Calu3 (cell line): ENCODE results near the gene CLNK. TPM values are rescaled to one million over a fixed set of nuclear protein-coding genes. Genes with fewer than 3 reads are reported as not detected.

Experiments used
- BruUV-seq: library from RNA; stranded (reverse); fragments of 400-500 nt; replicated peaks from 2 replicates; lab custom pipeline; 2021; lab: Mats Ljungman, UMichigan
- CTCF ChIA-PET: fragments of 300-600 bp; sonication (Branson Sonifier 250); formaldehyde crosslinking; loops from one replicate; lab custom pipeline; 2022; ENCODE audit warnings: antibody characterized with exemption; lab: Charles Lee
- DNase-seq: peaks from one replicate; pipeline ENCODE4 v3.0.0; 2022
- H3K27ac Mint-ChIP-seq: one replicate; pipeline ENCODE4 v1.8.0; 2022; ENCODE audit warnings: mixed read lengths; ENCODE audit not compliant: unreplicated experiment
- H3K27me3 Mint-ChIP-seq: one replicate; pipeline ENCODE4 v1.8.0; 2022; ENCODE audit warnings: mixed read lengths; ENCODE audit not compliant: unreplicated experiment
- H3K36me3 Mint-ChIP-seq: one replicate; pipeline ENCODE4 v1.8.0; 2022; ENCODE audit warnings: mild to moderate bottlenecking, moderate library complexity, mixed read lengths; ENCODE audit not compliant: insufficient read depth, unreplicated experiment
- H3K4me1 Mint-ChIP-seq: one replicate; pipeline ENCODE4 v1.8.0; 2022; ENCODE audit warnings: mild to moderate bottlenecking, low read depth, mixed read lengths; ENCODE audit not compliant: unreplicated experiment
- H3K4me3 Mint-ChIP-seq: one replicate; pipeline ENCODE4 v1.8.0; 2022; ENCODE audit warnings: mild to moderate bottlenecking, low read depth, moderate library complexity, mixed read lengths; ENCODE audit not compliant: unreplicated experiment
- H3K9me3 Mint-ChIP-seq: one replicate; pipeline ENCODE4 v1.8.0; 2022; ENCODE audit warnings: low read depth, mixed read lengths; ENCODE audit not compliant: unreplicated experiment
- intact Hi-C: fragments of 100-400 bp; cut with micrococcal nuclease; formaldehyde crosslinking; loops from one replicate; pipeline ENCODE4 v1.10.0; 2022; ENCODE audit not compliant: unreplicated experiment
- total RNA-seq: library from RNA; stranded (reverse); gene quantifications from 2 replicates; pipeline ENCODE4 v1.2.3, GENCODE V29; 2022
- TF ChIP-seq, protein P1 (sequence below): fragments of 200-600 bp; IDR thresholded peaks from one replicate; pipeline ENCODE4 v1.8.0; 2022; ENCODE audit warnings: antibody characterized with exemption; ENCODE audit not compliant: unreplicated experiment

The CLNK gene
- total RNA-seq, 1 experiment from 2014 or later, result not detected

- no peaks in the 10 kb centered on the region for H3K36me3 Mint-ChIP-seq
- CTCF ChIA-PET, result no interaction called here
- H3K27ac Mint-ChIP-seq, result no peak overlapping the region
- no TSS peak for BruUV-seq
- no peak overlapping the region for H3K4me3 Mint-ChIP-seq
- DNase-seq, result no peak
- H3K4me1 Mint-ChIP-seq, result no peaks in the 10 kb centered on the region
- H3K9me3 Mint-ChIP-seq, result no peaks in the 10 kb centered on the region
- peaks cover 8% of the 10 kb centered on the region for H3K27me3 Mint-ChIP-seq
- intact Hi-C loops, result no loop called here
- TF ChIP-seq, protein P1, sequence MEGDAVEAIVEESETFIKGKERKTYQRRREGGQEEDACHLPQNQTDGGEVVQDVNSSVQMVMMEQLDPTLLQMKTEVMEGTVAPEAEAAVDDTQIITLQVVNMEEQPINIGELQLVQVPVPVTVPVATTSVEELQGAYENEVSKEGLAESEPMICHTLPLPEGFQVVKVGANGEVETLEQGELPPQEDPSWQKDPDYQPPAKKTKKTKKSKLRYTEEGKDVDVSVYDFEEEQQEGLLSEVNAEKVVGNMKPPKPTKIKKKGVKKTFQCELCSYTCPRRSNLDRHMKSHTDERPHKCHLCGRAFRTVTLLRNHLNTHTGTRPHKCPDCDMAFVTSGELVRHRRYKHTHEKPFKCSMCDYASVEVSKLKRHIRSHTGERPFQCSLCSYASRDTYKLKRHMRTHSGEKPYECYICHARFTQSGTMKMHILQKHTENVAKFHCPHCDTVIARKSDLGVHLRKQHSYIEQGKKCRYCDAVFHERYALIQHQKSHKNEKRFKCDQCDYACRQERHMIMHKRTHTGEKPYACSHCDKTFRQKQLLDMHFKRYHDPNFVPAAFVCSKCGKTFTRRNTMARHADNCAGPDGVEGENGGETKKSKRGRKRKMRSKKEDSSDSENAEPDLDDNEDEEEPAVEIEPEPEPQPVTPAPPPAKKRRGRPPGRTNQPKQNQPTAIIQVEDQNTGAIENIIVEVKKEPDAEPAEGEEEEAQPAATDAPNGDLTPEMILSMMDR, result no peak
Observed at GRCh38 chr4:10530137-10530786, 154.3 kb downstream of the CLNK start.

- no peaks in the 10 kb centered on the region for H3K9me3 Mint-ChIP-seq
- TF ChIP-seq, protein P1, result no peak
- intact Hi-C loops, result loop anchor here (5.0 kb wide), 1 partner anchor 357 kb away; no protein-coding TSS in a partner anchor
- DNase-seq, result no peak
- no TSS peak for BruUV-seq
- CTCF ChIA-PET, result no interaction called here
- H3K27ac Mint-ChIP-seq, result no peak overlapping the region
- no peaks in the 10 kb centered on the region for H3K4me1 Mint-ChIP-seq
- no peaks in the 10 kb centered on the region for H3K36me3 Mint-ChIP-seq
- no peak overlapping the region for H3K4me3 Mint-ChIP-seq
- H3K27me3 Mint-ChIP-seq, result peaks cover 8% of the 10 kb centered on the region
Observed at GRCh38 chr4:10529291-10530136, 155.1 kb downstream of the CLNK start.

GRCh38 chr4:10527438-10527837 lies 157.1 kb downstream of the CLNK start:
- H3K36me3 Mint-ChIP-seq, result no peaks in the 10 kb centered on the region
- no peak overlapping the region for H3K4me3 Mint-ChIP-seq
- CTCF ChIA-PET, result interaction anchor here (1.5 kb wide), 1 partner anchor 370 kb away, joined by 6 read pairs; no protein-coding TSS in a partner anchor
- no peaks in the 10 kb centered on the region for H3K9me3 Mint-ChIP-seq
- intact Hi-C loops, result loop anchor here (5.0 kb wide), 1 partner anchor 355 kb away; no protein-coding TSS in a partner anchor
- peaks cover 8% of the 10 kb centered on the region for H3K27me3 Mint-ChIP-seq
- no peak for DNase-seq
- BruUV-seq, result no TSS peak
- TF ChIP-seq, protein P1, result no peak
- H3K27ac Mint-ChIP-seq, result no peak overlapping the region
- no peaks in the 10 kb centered on the region for H3K4me1 Mint-ChIP-seq

DNA sequence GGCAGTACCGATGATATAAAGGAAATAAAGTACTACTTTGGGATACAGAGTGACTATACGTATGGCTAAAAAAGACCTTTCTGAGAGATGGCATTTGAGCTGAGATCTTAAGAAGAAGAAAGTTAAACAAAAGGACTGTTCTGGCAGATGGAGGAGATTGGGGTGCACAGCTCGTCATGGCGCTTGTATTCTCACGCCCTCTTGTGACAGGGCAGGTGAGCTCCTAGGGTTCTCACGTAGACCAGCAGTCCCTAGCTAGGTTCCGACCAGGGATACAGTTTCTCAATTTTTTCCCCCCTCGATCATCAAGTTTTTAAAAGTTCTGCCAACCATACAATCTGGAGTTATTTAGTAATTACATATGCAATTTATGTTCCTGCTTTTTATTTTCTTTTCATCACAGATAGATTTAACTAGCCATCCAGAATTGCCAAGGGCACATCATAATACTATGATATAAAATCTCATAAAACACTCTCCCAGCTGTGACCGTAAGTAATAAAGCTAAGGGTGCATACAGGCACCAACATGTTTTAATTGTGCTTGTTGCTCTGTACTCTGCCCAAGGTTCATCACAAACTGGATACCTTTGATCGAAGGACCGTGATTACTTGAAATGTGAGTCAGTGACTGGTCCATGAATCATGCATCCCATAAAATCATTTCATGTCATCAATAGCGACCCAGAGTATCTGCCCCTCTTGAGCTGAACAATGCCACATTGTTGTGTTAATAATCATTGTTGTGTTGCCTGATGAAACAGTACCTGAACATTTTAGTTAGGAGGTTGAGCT lies 157.9 kb downstream of the CLNK start:
- H3K4me1 Mint-ChIP-seq, result no peaks in the 10 kb centered on the region
- no TSS peak for BruUV-seq
- intact Hi-C loops, result loop anchor here (5.0 kb wide), 1 partner anchor 354 kb away; no protein-coding TSS in a partner anchor
- H3K27me3 Mint-ChIP-seq, result peaks cover 8% of the 10 kb centered on the region
- CTCF ChIA-PET, result interaction anchor here (1.5 kb wide), 1 partner anchor 369 kb away, joined by 6 read pairs; no protein-coding TSS in a partner anchor
- TF ChIP-seq, protein P1, result no peak
- no peak for DNase-seq
- H3K4me3 Mint-ChIP-seq, result no peak overlapping the region
- H3K9me3 Mint-ChIP-seq, result no peaks in the 10 kb centered on the region
- no peak overlapping the region for H3K27ac Mint-ChIP-seq
- H3K36me3 Mint-ChIP-seq, result no peaks in the 10 kb centered on the region
